COLO829 (cell line): ENCODE measurements around the gene ESPN.

Source experiments
- DNase-seq: peaks from one replicate; pipeline ENCODE4 v3.0.0; 2012; ENCODE audit warnings: low spot score

Gene ESPN

GRCh38 chr1:6499296-6499695 is 74.7 kb downstream of the ESPN start:
- no peak for DNase-seq

- DNase-seq = no peak
Observed at GRCh38 chr1:6500544-6501278, 76.1 kb downstream of the ESPN start.

- DNase-seq = no peak
Observed at GRCh38 chr1:6501279-6501813, 76.8 kb downstream of the ESPN start.

DNA sequence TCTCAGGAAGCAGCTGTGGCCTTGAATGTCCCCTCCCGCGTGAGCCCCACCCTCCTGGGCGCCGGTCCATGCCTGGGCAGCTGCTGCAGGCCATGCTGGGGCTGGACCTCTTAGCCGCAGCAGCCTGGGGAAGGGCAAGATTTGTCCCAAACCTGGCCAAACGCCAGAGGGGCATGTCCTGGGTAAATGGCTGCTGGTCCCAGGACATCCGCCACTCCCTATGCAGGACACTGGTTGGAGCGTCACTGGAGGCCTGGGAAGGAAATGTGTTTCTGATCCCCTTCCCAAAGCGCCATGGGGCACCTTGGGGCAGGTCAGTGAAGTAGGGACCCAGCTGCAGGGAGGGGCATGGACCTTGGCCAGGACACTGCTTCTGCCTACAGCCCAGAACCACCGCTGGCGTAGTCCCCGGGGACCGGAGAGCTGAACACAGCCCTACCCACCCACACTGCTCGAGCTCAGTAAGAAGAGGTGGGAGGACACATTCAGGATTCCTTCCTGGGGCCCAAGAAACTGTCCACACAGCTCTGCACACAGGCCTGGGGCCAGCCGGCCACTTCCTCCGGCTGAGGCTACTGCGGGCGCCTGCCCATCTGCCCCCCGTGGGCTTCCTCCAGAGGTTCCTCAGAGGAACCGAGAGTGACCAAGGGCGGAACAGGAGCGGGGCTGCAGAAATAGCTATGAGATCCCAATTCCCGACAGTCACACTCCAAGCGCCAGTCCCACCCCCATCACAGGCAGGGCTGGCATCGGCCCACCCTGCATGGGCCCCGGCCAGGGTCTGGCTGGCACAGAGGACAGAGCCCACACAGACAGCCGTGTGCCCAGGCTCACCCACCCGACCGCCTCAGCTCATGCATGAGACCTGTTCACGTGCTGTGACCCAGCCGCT is 77.7 kb downstream of the ESPN start:
- no peak for DNase-seq

DNA sequence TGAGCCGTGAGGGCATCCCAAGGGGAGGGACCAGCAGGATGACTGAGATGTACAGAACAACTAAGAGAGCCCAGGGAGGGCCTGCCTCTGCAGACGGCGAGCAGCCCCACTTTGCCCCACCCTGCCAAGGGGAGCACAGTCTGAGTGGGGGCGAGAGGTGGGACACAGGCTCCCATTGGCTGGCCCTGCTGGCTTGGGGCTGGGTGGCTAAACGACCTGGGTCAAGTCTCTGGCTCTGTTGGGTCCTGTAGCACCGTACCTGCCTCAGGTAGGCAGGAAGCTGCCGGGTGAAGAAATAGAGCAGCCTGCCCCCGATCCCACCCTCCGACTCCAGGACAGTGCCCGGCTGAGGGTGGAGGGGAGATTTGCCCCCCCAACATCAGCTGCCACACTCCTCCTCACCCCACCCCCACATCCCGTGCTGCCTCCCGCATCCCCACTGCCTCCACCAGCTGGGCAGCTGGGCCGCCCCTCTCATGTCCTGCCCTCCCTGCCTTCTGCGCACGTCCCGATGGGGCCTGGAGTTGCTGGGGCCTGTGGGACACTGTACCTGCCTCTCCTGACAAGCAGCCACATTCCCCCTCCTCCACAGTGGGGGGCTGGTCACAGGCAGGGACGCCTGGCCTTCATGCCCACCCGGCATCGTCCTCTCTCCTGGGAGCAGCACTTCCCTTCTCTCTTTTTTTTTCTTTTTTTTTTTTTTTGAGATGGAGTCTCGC is 79.5 kb downstream of the ESPN start:
- DNase-seq = no peak

DNA sequence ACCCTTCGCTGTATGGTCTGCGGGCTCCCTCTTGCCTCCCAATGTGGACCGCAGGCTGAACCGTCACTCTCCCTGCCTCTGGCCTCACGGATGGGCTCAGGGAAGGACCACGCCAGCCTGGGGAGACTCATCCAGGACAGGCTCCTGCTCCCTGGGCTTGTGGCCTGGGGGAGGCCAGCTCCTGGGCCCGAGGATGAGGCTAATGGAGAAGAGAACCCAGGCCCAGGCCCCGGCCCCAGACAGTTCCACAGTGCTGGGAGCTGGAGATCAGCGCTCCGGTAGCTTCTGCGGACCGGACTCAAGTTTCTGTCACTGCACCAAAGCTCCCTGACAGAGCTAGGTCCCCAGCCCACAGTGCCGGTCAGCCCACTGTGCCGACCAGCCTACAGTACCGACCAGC is 80.3 kb downstream of the ESPN start:
- DNase-seq = no peak

DNA sequence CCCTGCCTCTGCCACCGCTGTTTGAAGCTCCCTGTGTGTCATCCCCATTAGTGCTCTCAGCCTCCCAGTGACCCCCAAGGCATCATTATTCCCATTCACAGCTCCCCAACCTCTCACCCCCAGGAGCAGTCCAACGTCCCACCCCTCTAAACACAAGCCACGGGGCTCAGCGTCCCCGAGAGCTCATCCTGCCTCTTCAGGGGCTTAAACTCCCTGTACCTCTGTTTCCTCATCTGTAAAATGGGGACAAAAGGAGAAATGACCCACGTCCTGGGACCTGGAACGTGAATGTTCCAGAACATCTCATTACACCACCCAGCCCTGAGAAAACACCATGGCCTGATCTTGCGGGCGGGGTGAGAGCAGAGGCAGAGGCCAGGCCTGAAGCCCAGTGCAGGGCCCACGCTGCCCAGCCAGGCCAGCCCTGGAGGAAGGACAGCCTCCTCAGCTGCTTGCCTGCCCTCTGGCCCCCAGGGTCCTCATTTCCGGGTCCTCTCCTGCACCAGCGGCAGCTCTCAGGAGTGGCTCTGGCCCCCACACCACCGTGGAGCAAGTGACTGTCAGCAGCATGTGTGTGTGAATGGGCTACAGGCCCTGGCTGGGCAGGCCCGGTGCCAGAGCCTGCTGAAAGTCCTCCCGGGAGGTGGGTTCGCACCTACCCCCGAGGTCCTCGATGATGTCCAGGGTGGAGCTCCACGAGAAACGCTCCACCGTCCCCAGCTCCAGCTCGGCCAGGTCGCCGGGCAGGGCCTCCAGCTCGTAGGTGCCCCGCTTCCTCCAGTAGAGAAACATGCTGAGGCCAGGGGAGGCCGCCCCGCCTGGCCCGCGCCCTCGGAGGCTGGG is 81.0 kb downstream of the ESPN start:
- DNase-seq = no peak

- no peak for DNase-seq
Observed at GRCh38 chr1:6506210-6507036, 81.8 kb downstream of the ESPN start.

DNA sequence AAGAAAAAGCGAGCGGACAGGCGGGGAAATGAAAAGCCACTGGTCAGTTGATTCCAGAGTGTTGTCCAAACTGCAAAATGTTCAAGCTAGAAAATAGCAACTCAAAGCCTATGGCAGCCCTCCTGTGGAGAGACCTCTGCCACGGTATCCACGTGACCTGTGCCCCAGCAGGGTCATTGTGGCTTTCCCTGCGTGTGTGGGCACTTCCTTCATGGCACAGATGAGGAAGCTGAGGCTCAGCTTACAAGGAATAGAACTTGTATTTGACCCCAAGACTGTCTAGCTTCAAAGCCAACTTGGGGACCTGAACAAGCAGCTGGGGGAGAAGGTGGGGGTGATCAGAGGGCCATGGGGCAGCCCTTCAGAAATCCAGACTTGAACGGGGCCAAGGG is 82.5 kb downstream of the ESPN start:
- DNase-seq = no peak

DNA sequence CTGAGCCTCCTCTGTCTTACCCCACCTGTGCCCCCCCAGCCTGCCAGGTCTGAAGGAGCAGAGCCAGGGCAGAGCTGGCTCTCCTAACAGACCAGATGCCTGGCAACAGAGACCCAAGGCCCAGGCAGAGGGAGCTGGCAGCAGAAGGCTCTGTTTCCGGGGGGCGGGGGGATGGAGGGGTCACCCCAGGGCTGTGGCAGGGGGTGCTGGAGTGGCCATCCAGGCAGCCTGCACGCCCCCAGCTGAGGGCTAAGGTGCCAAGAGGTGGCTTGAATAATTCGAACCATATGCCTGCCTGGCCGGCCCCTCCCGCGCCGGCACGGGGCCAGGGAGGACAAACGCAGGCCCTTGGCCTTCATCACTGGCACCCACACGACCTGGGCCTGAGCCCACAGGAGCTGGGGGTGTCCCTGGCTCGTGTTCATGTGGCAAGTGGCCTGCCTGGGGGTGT is 82.9 kb downstream of the ESPN start:
- no peak for DNase-seq

DNA sequence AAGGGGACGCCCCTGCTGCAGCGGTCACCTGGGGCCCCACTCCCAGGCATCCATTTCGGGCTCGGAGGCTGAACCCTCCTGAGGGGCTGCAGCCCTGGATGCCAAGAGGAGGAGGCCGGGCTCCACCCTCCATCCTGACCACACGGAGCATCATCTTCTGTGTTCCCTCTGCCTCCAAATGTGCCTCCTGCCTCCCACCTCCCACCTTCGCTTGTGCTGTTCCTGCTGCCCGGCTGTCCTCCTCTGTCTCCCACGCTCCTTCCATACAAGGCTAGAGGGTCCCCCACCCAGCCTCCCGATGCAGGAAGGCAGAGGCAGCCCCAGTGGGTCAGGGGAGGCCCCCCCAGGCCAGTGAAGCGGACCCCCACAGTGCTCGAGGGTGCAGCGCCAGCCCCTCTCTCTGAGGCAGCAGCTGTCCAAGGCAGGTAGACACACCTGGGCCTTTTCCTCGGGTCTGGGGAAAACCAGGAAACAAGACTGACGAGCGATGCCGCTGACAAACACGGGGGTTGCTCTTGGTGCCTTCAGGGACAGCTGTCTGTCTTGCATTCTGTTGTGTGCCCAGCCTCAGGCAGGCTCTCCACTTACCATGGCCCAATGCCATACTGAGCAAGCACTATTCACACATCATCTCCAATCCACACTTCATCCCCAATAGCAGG is 83.7 kb downstream of the ESPN start:
- DNase-seq = no peak

GRCh38 chr1:6508816-6509189 is 84.2 kb downstream of the ESPN start:
- no peak for DNase-seq

GRCh38 chr1:6509220-6509918 is 84.8 kb downstream of the ESPN start:
- no peak for DNase-seq

DNA sequence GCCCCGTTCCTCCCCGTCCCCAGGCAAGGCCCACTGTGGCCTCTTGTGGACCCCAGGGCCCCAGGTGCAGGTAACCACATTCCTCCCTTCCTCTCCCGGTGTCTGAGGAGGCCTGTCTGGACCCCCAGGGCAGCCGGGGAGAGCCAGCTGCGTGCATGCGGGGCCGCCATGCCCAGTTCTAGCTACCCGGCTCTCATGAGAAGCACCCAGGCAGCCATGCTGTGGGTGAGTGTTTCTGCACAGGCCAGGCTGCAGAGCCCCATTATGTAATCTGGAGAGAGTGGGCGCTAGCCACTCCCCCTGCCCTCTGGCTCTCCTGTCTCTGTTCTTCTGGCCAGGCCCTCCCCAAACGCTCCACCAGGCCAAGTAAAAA is 85.3 kb downstream of the ESPN start:
- DNase-seq = no peak

DNA sequence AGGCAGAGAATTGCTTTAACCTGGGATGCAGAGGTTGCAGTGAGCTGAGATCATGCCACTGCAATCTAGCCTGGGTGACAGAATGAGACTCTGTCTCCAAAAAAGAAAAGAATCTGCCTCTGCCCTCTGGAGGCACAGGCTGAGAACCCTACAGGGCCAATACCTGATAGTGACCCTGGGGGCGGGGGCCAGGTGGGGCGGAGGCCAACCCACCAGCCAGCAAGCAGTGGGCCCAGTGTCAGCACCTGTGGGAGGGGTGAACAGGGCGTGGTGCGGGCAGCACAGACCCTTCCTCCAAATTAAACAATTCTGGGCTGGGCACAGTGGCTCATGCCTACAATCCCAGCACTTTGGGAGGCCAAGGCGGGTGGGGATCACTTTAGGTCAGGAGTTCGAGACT is 85.9 kb downstream of the ESPN start:
- no peak for DNase-seq
